IMR-90 (cell line): ENCODE data around the gene ARPC5. TPM values are rescaled to one million over a fixed set of nuclear protein-coding genes. Genes with fewer than 3 reads are reported as not detected.
A peak's percentile ranks its signal among the peaks of the same experiment; 100 is the strongest.

Source experiments
- ATAC-seq: fragments of 200-7000 bp; cut with Tn5 transposase; 2 replicates; pipeline ENCODE4 v1.9.1; 2020; ENCODE audit warnings: low read depth, mild to moderate bottlenecking, moderate library complexity
- BruUV-seq: library from RNA; stranded (reverse); fragments of 400-500 nt; replicated peaks from 2 replicates; lab custom pipeline; 2021; lab: Mats Ljungman, UMichigan
- CTCF ChIA-PET: fragments of 300-600 bp; formaldehyde crosslinking; extraction: SDS; loops from one replicate; lab custom pipeline; 2021; ENCODE audit warnings: antibody characterized with exemption; lab: Yijun Ruan, JAX
- POLR2A ChIA-PET: fragments of 300-600 bp; sonication (Branson Sonifier 250); formaldehyde crosslinking; loops from one replicate; lab custom pipeline; 2022; ENCODE audit warnings: antibody characterized with exemption; ENCODE audit not compliant: unreplicated experiment; lab: Charles Lee
- DNase-seq: peaks from one replicate; pipeline ENCODE4 v3.0.0; 2013
- H2AFZ ChIP-seq: replicated peaks from 2 replicates; pipeline ENCODE3; 2013; ENCODE audit warnings: low read length, mild to moderate bottlenecking; ENCODE audit not compliant: poor library complexity
- H2AK5ac ChIP-seq: 2 replicates; pipeline ENCODE4 v1.6.1; 2013; ENCODE audit warnings: low read depth, low read length, inconsistent platforms
- H2AK9ac ChIP-seq: replicated peaks from 2 replicates; pipeline ENCODE3; 2013; ENCODE audit warnings: mild to moderate bottlenecking, low read depth, low read length, moderate library complexity; ENCODE audit not compliant: poor library complexity
- H2BK120ac ChIP-seq: 2 replicates; pipeline ENCODE4 v1.6.1; 2013; ENCODE audit warnings: low read depth, low read length, inconsistent platforms
- H2BK15ac ChIP-seq: 3 replicates; pipeline ENCODE4 v1.6.1; 2013; ENCODE audit warnings: low read depth, low read length, inconsistent platforms
- H2BK20ac ChIP-seq: 2 replicates; pipeline ENCODE4 v1.6.1; 2013; ENCODE audit warnings: low read depth, mild to moderate bottlenecking, inconsistent platforms, low read length, moderate library complexity
- H2BK5ac ChIP-seq: 2 replicates; pipeline ENCODE4 v1.6.1; 2013; ENCODE audit warnings: mild to moderate bottlenecking, low read depth, low read length, inconsistent platforms; ENCODE audit not compliant: poor library complexity, severe bottlenecking
- H3K14ac ChIP-seq: replicated peaks from 2 replicates; pipeline ENCODE4 v1.6.1; 2013; ENCODE audit warnings: low read depth, low read length, inconsistent platforms
- H3K18ac ChIP-seq: 2 replicates; pipeline ENCODE4 v1.6.1; 2013; ENCODE audit warnings: low read depth, low read length, control low read depth
- H3K23ac ChIP-seq: 2 replicates; pipeline ENCODE4 v1.6.1; 2013; ENCODE audit warnings: low read depth, low read length, inconsistent platforms
- H3K27ac ChIP-seq: 2 replicates; pipeline ENCODE4 v1.5.1; 2013; ENCODE audit warnings: mild to moderate bottlenecking, control low read depth, low read length; ENCODE audit not compliant: insufficient read depth
- H3K27me3 ChIP-seq: 2 replicates; pipeline ENCODE4 v1.6.1; 2013; ENCODE audit warnings: low read length; ENCODE audit not compliant: control insufficient read depth, insufficient read depth
- H3K36me3 ChIP-seq: 2 replicates; pipeline ENCODE4 v1.6.1; 2013; ENCODE audit warnings: low read length, mixed read lengths; ENCODE audit not compliant: control insufficient read depth, insufficient read depth
- H3K4ac ChIP-seq: 2 replicates; pipeline ENCODE4 v1.6.1; 2013; ENCODE audit warnings: low read depth, low read length, inconsistent platforms
- H3K4me1 ChIP-seq: 2 replicates; pipeline ENCODE4 v1.6.1; 2013; ENCODE audit warnings: low read length, mixed read lengths; ENCODE audit not compliant: control insufficient read depth, insufficient read depth
- H3K4me2 ChIP-seq: 2 replicates; pipeline ENCODE4 v1.6.1; 2013; ENCODE audit warnings: low read depth, mild to moderate bottlenecking, control low read depth, low read length, moderate library complexity
- H3K4me3 ChIP-seq: 2 replicates; pipeline ENCODE4 v1.5.1; 2013; ENCODE audit warnings: low read depth, mild to moderate bottlenecking, control low read depth, low read length, moderate library complexity; ENCODE audit not compliant: insufficient read depth
- H3K56ac ChIP-seq: 2 replicates; pipeline ENCODE4 v1.6.1; 2013; ENCODE audit warnings: low read length, inconsistent platforms; ENCODE audit not compliant: insufficient read depth; ENCODE audit errors: extremely low read depth
- H3K79me1 ChIP-seq, 2 experiments: 2 replicates each; pipeline ENCODE4 v1.6.1; 2013; ENCODE audit warnings: low read length in 2 of 2, inconsistent platforms in 1 of 2, low read depth in 1 of 2
- H3K9ac ChIP-seq: 2 replicates; pipeline ENCODE4 v1.6.1; 2013; ENCODE audit warnings: low read depth, low read length, control low read depth
- H3K9me1 ChIP-seq: 2 replicates; pipeline ENCODE4 v1.6.1; 2013; ENCODE audit warnings: low read length, inconsistent platforms; ENCODE audit not compliant: insufficient read depth
- H3K9me3 ChIP-seq: 2 replicates; pipeline ENCODE4 v1.6.1; 2013; ENCODE audit warnings: low read length; ENCODE audit not compliant: control insufficient read depth, insufficient read depth
- H4K20me1 ChIP-seq: 2 replicates; pipeline ENCODE4 v1.6.1; 2013; ENCODE audit warnings: low read length, inconsistent platforms; ENCODE audit not compliant: insufficient read depth
- H4K5ac ChIP-seq: 2 replicates; pipeline ENCODE4 v1.6.1; 2013; ENCODE audit warnings: mild to moderate bottlenecking, low read depth, low read length, control low read depth
- H4K8ac ChIP-seq, 2 experiments: 2 replicates each; pipeline ENCODE4 v1.6.1; 2013; ENCODE audit warnings: low read depth in 2 of 2, low read length in 2 of 2, control low read depth in 1 of 2, inconsistent platforms in 1 of 2
- H4K91ac ChIP-seq: 2 replicates; pipeline ENCODE4 v1.6.1; 2013; ENCODE audit warnings: low read depth, low read length, inconsistent platforms; ENCODE audit not compliant: insufficient read depth
- BHLHE40 ChIP-seq: fragments of 150-350 bp; IDR thresholded peaks from 2 replicates; pipeline ENCODE4 v1.6.1; 2016; ENCODE audit warnings: mild to moderate bottlenecking, low read depth, low read length
- CEBPB ChIP-seq: IDR thresholded peaks from 2 replicates; pipeline ENCODE4 v1.6.1; 2012; ENCODE audit warnings: low read depth, low read length, improper control_type of control experiment
- CHD1 ChIP-seq: IDR thresholded peaks from 2 replicates; pipeline ENCODE4 v1.6.1; 2012; ENCODE audit warnings: low read depth, low read length, improper control_type of control experiment
- ELK1 ChIP-seq: fragments of 150-350 bp; IDR thresholded peaks from 2 replicates; pipeline ENCODE4 v1.6.1; 2016; ENCODE audit warnings: low read depth, mild to moderate bottlenecking, low read length, moderate library complexity, borderline replicate concordance
- MAFK ChIP-seq: IDR thresholded peaks from 2 replicates; pipeline ENCODE4 v1.6.1; 2012; ENCODE audit warnings: low read depth, low read length, improper control_type of control experiment
- MAZ ChIP-seq: IDR thresholded peaks from 2 replicates; pipeline ENCODE4 v1.6.1; 2012; ENCODE audit warnings: low read depth, mild to moderate bottlenecking, low read length, improper control_type of control experiment, moderate library complexity, borderline replicate concordance
- MXI1 ChIP-seq: IDR thresholded peaks from 2 replicates; pipeline ENCODE4 v1.6.1; 2012; ENCODE audit warnings: low read depth, mild to moderate bottlenecking, low read length, moderate library complexity, borderline replicate concordance
- POLR2A ChIP-seq: IDR thresholded peaks from 2 replicates; pipeline ENCODE4 v1.6.1; 2012; ENCODE audit warnings: mild to moderate bottlenecking, low read depth, low read length
- RAD21 ChIP-seq: IDR thresholded peaks from 2 replicates; pipeline ENCODE4 v1.6.1; 2012; ENCODE audit warnings: low read length, improper control_type of control experiment
- RCOR1 ChIP-seq: IDR thresholded peaks from 2 replicates; pipeline ENCODE4 v1.6.1; 2012; ENCODE audit warnings: mild to moderate bottlenecking, low read length, improper control_type of control experiment; ENCODE audit not compliant: insufficient replicate concordance
- RFX5 ChIP-seq: IDR thresholded peaks from 2 replicates; pipeline ENCODE4 v1.8.0; 2012; ENCODE audit warnings: low read depth, mild to moderate bottlenecking, low read length, moderate library complexity
- SMC3 ChIP-seq: fragments of 150-350 bp; IDR thresholded peaks from 2 replicates; pipeline ENCODE4 v1.6.1; 2016; ENCODE audit warnings: low read depth, mild to moderate bottlenecking, antibody characterized with exemption, low read length, moderate library complexity
- dilution Hi-C: fragments of 300-500 bp; cut with HindIII; formaldehyde crosslinking; loops from one replicate; pipeline ENCODE4 v1.14.3; 2018; ENCODE audit warnings: low sequenced_read_pairs; ENCODE audit not compliant: unreplicated experiment
- in situ Hi-C: fragments of 300-500 bp; cut with MboI; formaldehyde crosslinking; loops from 3 replicates; pipeline ENCODE4 v1.14.3; 2019; ENCODE audit warnings: low sequenced_read_pairs, inconsistent platforms, mixed read lengths
- intact Hi-C: fragments of 100-400 bp; cut with micrococcal nuclease; formaldehyde crosslinking; loops from 2 replicates; pipeline ENCODE4 v1.10.0; 2022
- polyA plus RNA-seq, 3 experiments: library from polyadenylated mRNA; depleted of rRNA; stranded (reverse); fragments of >200 nt; gene quantifications; 2 replicates each; pipeline ENCODE4 v1.2.3, GENCODE V29; 2012; ENCODE audit warnings: low replicate concordance in 1 of 3
- total RNA-seq: library from RNA; depleted of rRNA; stranded (reverse); fragments of >200 nt; gene quantifications from 2 replicates; pipeline ENCODE4 v1.2.3, GENCODE V29; 2012
- TF ChIP-seq, protein P1 (sequence below): fragments of 150-350 bp; IDR thresholded peaks from 2 replicates; pipeline ENCODE4 v1.6.1; 2017; ENCODE audit warnings: mild to moderate bottlenecking, antibody characterized with exemption, low read length, low read depth
- TF ChIP-seq, protein P2 (sequence below): conservative IDR thresholded peaks from 2 replicates; pipeline ENCODE4 v1.5.1; 2012; ENCODE audit warnings: mild to moderate bottlenecking, low read depth, low read length, improper control_type of control experiment

ARPC5 gene
- total and polyA plus RNA-seq, 2 of the 4 experiments (the other 2 are of a cell fraction), result 132 to 212 TPM

- Histone ChIP-seq H3K9me1 (peaks cover 7% of the 10 kb centered on the region; the same call in 1 of the 2 replicates), H3K36me3 (peaks cover 26% of the 10 kb centered on the region), H3K56ac (no peak overlapping the region), H2BK120ac (no peak overlapping the region), H3K4me2 (no peak overlapping the region), H4K20me1 (peaks cover 34% of the 10 kb centered on the region), H2BK20ac (no peak overlapping the region), H2BK5ac (no peak overlapping the region), H3K14ac (no peak overlapping the region), H2AK9ac (no peak overlapping the region), H2AFZ (no peak overlapping the region), H3K4ac (no peak overlapping the region), H3K79me1 (peaks cover 17 to 44% of the 10 kb centered on the region in 2 experiments), H3K23ac (peak overlapping the region; percentile 0; the same call in 1 of the 2 replicates), H2AK5ac (no peak overlapping the region), H3K9ac (no peak overlapping the region), H2BK15ac (no peak overlapping the region), H3K18ac (no peak overlapping the region), H4K5ac (no peak overlapping the region), H4K91ac (no peak overlapping the region), H3K4me1 (peaks cover 8% of the 10 kb centered on the region), H3K27ac (no peak overlapping the region), H3K27me3 (no peaks in the 10 kb centered on the region), H4K8ac (no peak overlapping the region), H3K9me3 (no peaks in the 10 kb centered on the region), H3K4me3 (no peak overlapping the region)
- in situ Hi-C loops (loop anchor here (10.0 kb wide), 2 partner anchors 154 to 344 kb away; partner anchors contain the start of gene SMG7), dilution Hi-C loops (no loop called here), intact Hi-C loops (no loop called here)
- DNase-seq, result no peak
- ATAC-seq, result no peak
- TF ChIP-seq RAD21, result no peak
- TF ChIP-seq ELK1, result no peak
- TF ChIP-seq CEBPB, result no peak
- no peak for TF ChIP-seq CHD1
- TF ChIP-seq, protein P1, sequence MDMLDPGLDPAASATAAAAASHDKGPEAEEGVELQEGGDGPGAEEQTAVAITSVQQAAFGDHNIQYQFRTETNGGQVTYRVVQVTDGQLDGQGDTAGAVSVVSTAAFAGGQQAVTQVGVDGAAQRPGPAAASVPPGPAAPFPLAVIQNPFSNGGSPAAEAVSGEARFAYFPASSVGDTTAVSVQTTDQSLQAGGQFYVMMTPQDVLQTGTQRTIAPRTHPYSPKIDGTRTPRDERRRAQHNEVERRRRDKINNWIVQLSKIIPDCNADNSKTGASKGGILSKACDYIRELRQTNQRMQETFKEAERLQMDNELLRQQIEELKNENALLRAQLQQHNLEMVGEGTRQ, result no peak
- no peak for TF ChIP-seq SMC3
- no peak for TF ChIP-seq BHLHE40
- TF ChIP-seq POLR2A, result no peak
- no peak for TF ChIP-seq MXI1
- no peak for TF ChIP-seq MAFK
- TF ChIP-seq MAZ, result no peak
- no peak for TF ChIP-seq RFX5
- TF ChIP-seq, protein P2, sequence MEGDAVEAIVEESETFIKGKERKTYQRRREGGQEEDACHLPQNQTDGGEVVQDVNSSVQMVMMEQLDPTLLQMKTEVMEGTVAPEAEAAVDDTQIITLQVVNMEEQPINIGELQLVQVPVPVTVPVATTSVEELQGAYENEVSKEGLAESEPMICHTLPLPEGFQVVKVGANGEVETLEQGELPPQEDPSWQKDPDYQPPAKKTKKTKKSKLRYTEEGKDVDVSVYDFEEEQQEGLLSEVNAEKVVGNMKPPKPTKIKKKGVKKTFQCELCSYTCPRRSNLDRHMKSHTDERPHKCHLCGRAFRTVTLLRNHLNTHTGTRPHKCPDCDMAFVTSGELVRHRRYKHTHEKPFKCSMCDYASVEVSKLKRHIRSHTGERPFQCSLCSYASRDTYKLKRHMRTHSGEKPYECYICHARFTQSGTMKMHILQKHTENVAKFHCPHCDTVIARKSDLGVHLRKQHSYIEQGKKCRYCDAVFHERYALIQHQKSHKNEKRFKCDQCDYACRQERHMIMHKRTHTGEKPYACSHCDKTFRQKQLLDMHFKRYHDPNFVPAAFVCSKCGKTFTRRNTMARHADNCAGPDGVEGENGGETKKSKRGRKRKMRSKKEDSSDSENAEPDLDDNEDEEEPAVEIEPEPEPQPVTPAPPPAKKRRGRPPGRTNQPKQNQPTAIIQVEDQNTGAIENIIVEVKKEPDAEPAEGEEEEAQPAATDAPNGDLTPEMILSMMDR, result no peak
- TF ChIP-seq RCOR1, result no peak
- no TSS peak for BruUV-seq
- ChIA-PET CTCF (interaction anchor here (0.6 kb wide), 1 partner anchor 165 kb away, joined by 3 read pairs; no protein-coding TSS in a partner anchor), POLR2A (no interaction called here)
Measured at GRCh38 chr1:183628537-183628936, 7.0 kb downstream of the ARPC5 start.
